C4-2B (cell line): ENCODE results near the gene NRG3.

ENCODE experiments used
- H3K27ac ChIP-seq: fragments of 450-650 bp; 2 replicates; pipeline ENCODE4 v1.5.1; 2017
- ZFX ChIP-seq: fragments of 450-650 bp; IDR thresholded peaks from 2 replicates; pipeline ENCODE4 v1.6.1; 2017
- TF ChIP-seq, protein P1 (sequence below): fragments of 450-650 bp; conservative IDR thresholded peaks from 2 replicates; pipeline ENCODE4 v1.5.1; 2017; ENCODE audit warnings: mild to moderate bottlenecking

NRG3 gene

GRCh38 chr10:82543631-82544030, 668.6 kb downstream of the NRG3 start:
- no peak overlapping the region for H3K27ac ChIP-seq
- TF ChIP-seq, protein P1, sequence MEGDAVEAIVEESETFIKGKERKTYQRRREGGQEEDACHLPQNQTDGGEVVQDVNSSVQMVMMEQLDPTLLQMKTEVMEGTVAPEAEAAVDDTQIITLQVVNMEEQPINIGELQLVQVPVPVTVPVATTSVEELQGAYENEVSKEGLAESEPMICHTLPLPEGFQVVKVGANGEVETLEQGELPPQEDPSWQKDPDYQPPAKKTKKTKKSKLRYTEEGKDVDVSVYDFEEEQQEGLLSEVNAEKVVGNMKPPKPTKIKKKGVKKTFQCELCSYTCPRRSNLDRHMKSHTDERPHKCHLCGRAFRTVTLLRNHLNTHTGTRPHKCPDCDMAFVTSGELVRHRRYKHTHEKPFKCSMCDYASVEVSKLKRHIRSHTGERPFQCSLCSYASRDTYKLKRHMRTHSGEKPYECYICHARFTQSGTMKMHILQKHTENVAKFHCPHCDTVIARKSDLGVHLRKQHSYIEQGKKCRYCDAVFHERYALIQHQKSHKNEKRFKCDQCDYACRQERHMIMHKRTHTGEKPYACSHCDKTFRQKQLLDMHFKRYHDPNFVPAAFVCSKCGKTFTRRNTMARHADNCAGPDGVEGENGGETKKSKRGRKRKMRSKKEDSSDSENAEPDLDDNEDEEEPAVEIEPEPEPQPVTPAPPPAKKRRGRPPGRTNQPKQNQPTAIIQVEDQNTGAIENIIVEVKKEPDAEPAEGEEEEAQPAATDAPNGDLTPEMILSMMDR = no peak
- TF ChIP-seq ZFX = no peak

GRCh38 chr10:82544377-82544776, 669.4 kb downstream of the NRG3 start:
- TF ChIP-seq, protein P1 = no peak
- no peak for TF ChIP-seq ZFX

DNA sequence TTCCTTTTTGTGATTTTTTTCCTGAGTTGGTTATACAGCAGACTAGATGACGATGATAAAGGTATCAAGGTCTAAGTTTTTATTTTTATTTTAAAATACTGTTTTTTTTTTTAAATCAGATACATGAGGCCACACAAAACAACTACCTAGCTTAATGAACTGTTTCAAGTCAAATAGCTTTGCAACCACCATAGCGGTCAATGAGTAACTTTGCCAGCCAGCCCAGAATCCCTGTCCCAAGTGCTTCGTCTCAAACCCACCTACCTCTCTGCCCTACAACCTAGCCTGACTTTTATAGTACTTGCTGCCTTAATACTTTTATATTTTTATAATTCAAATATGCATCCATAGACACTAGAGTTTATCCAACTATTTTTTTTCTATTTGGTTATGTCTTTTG, 676.5 kb downstream of the NRG3 start:
- H3K27ac ChIP-seq = no peak overlapping the region
- TF ChIP-seq, protein P1 = no peak
- no peak for TF ChIP-seq ZFX

More at GRCh38 chr10:82544377-82544776, 669.4 kb downstream of the NRG3 start:
- no peak overlapping the region for H3K27ac ChIP-seq

GRCh38 chr10:82552267-82552666, 677.3 kb downstream of the NRG3 start:
- TF ChIP-seq, protein P1 = no peak
- TF ChIP-seq ZFX = no peak
- no peak overlapping the region for H3K27ac ChIP-seq

- no peak overlapping the region for H3K27ac ChIP-seq
- no peak for TF ChIP-seq ZFX
- TF ChIP-seq, protein P1 = no peak
These were observed 679.4 kb downstream of the NRG3 start for GRCh38 chr10:82554381-82554780.

DNA sequence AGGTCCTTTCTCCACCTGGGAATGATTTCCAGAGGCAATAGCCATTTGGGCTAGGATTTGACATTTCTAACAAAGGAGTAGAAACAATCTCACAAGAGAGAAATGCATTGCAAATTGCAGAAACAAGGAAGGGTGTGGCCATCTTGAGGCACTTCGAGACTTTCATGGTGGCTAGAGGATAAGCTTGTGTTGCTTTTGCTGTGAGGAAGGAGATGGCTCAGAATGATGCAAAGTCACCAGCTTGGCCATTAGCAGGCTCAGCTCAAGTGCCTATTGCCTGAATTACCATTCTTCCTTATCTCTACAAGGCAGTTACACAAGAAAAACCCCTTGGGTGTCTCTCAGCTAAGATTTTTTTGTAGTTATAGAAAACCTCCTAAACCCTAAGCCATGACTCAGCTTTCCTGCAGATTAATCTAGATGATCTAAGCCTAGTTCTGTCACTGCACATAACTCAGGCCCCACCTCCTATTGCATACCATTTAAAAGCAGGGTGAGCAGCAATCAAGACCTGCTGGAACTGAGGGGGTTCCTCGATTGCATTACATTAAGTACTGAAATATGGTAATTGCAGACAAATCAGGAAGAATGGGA, 683.1 kb downstream of the NRG3 start:
- no peak overlapping the region for H3K27ac ChIP-seq
- no peak for TF ChIP-seq ZFX
- TF ChIP-seq, protein P1 = no peak

- H3K27ac ChIP-seq = no peak overlapping the region
- no peak for TF ChIP-seq ZFX
- TF ChIP-seq, protein P1 = no peak
These were observed 689.6 kb downstream of the NRG3 start for GRCh38 chr10:82564353-82565196.
